ENCODE results near the gene MPC1.
"Not testable (repeated sequence)": the region's sequence is repeated elsewhere in the genome, so short reads cannot be mapped to it uniquely, and the experiment has no call there.

MPC1 gene

GRCh38 chr6:166354143-166354542 is 28.6 kb downstream of the MPC1 start:
- Histone ChIP-seq H3K4me3 (ENCODE audit: low read depth in 1 of 2, low read length in 2 of 2) (no peak overlapping the region), H3K9me3 (ENCODE audit: control insufficient read depth in 1 of 2, low read length in 2 of 2) (peaks cover 0 to 5% of the 10 kb centered on the region in 2 donors), H3K4me1 (ENCODE audit: control insufficient read depth in 1 of 2, insufficient read depth in 2 of 2, low read length in 2 of 2) (no peaks in the 10 kb centered on the region), H3K27me3 (ENCODE audit: low read depth, low read length) (no peaks in the 10 kb centered on the region), H3K27ac (ENCODE audit: low read length) (no peak overlapping the region), H3K36me3 (ENCODE audit: control insufficient read depth in 1 of 2, insufficient read depth in 2 of 2, low read length in 2 of 2) (no peaks in the 10 kb centered on the region)

GRCh38 chr6:166353507-166353906 is 29.2 kb downstream of the MPC1 start:
- no peak overlapping the region for H3K27ac ChIP-seq (ENCODE audit: low read length)
- H3K9me3 ChIP-seq (ENCODE audit: control insufficient read depth in 1 of 2, low read length in 2 of 2): peaks cover 0 to 5% of the 10 kb centered on the region in 2 donors
- H3K27me3 ChIP-seq (ENCODE audit: low read depth, low read length): no peaks in the 10 kb centered on the region
- H3K36me3 ChIP-seq (ENCODE audit: control insufficient read depth in 1 of 2, insufficient read depth in 2 of 2, low read length in 2 of 2): no peaks in the 10 kb centered on the region
- no peak overlapping the region for H3K4me3 ChIP-seq (ENCODE audit: low read depth in 1 of 2, low read length in 2 of 2)
- no peaks in the 10 kb centered on the region for H3K4me1 ChIP-seq (ENCODE audit: control insufficient read depth in 1 of 2, insufficient read depth in 2 of 2, low read length in 2 of 2)

DNA sequence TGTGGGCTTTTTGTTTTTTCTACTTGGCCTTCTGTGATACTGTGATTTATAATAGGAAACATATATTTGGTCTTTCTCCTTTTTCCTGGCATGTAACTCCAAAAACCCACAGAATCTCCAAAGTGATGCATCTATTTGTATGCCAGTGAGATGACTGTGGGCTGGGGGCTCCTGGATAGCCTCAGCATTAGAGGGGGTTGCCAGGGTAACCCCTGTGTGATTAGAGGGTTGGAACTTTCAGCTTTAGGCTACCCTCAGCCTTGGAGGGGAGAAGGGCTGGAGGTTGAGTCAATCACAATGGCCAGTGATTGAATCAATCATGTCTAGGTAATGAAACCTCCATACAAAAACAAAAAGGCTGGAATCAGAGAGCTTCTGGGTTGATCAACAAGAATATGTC is 29.8 kb downstream of the MPC1 start:
- no peaks in the 10 kb centered on the region for H3K27me3 ChIP-seq (ENCODE audit: low read depth, low read length)
- no peak overlapping the region for H3K27ac ChIP-seq (ENCODE audit: low read length)
- H3K36me3 ChIP-seq (ENCODE audit: control insufficient read depth in 1 of 2, insufficient read depth in 2 of 2, low read length in 2 of 2): no peaks in the 10 kb centered on the region
- H3K9me3 ChIP-seq (ENCODE audit: control insufficient read depth in 1 of 2, low read length in 2 of 2): peaks cover 0 to 5% of the 10 kb centered on the region in 2 donors
- no peak overlapping the region for H3K4me3 ChIP-seq (ENCODE audit: low read depth in 1 of 2, low read length in 2 of 2)
- no peaks in the 10 kb centered on the region for H3K4me1 ChIP-seq (ENCODE audit: control insufficient read depth in 1 of 2, insufficient read depth in 2 of 2, low read length in 2 of 2)

GRCh38 chr6:166351715-166352285 is 30.9 kb downstream of the MPC1 start:
- H3K36me3 ChIP-seq (ENCODE audit: control insufficient read depth in 1 of 2, insufficient read depth in 2 of 2, low read length in 2 of 2): no peaks in the 10 kb centered on the region
- no peak overlapping the region for H3K4me3 ChIP-seq (ENCODE audit: low read depth in 1 of 2, low read length in 2 of 2)
- H3K27me3 ChIP-seq (ENCODE audit: low read depth, low read length): no peaks in the 10 kb centered on the region
- H3K27ac ChIP-seq (ENCODE audit: low read length): no peak overlapping the region
- no peaks in the 10 kb centered on the region for H3K4me1 ChIP-seq (ENCODE audit: control insufficient read depth in 1 of 2, insufficient read depth in 2 of 2, low read length in 2 of 2)
- peaks cover 0 to 5% of the 10 kb centered on the region in 2 donors for H3K9me3 ChIP-seq (ENCODE audit: control insufficient read depth in 1 of 2, low read length in 2 of 2)

- no peaks in the 10 kb centered on the region for H3K4me1 ChIP-seq (ENCODE audit: control insufficient read depth in 1 of 2, insufficient read depth in 2 of 2, low read length in 2 of 2)
- H3K9me3 ChIP-seq (ENCODE audit: control insufficient read depth in 1 of 2, low read length in 2 of 2): peaks cover 0 to 5% of the 10 kb centered on the region in 2 donors
- H3K36me3 ChIP-seq (ENCODE audit: control insufficient read depth in 1 of 2, insufficient read depth in 2 of 2, low read length in 2 of 2): no peaks in the 10 kb centered on the region
- H3K27ac ChIP-seq (ENCODE audit: low read length): no peak overlapping the region
- H3K4me3 ChIP-seq (ENCODE audit: low read depth in 1 of 2, low read length in 2 of 2): no peak overlapping the region
- H3K27me3 ChIP-seq (ENCODE audit: low read depth, low read length): no peaks in the 10 kb centered on the region
These were observed 34.3 kb downstream of the MPC1 start for GRCh38 chr6:166348305-166348949.

DNA sequence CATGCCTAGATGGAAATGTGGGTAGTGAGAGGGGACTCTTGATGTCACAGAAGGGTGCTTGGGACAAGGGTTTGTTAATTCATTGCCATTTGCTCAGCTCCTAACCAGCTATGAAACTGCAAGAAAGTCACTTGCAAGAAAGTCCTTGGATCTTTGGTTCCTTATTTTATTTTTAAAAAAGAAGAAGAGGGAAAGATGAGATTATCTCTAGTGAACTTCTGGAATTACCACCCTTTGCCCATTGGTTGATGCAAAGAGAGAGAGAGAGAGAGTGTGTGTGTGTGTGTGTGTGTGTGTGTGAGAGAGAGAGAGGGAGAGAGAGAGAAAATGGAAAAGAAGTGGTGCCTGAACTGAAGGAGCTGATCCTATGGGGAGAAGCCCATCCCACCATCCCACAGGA is 35.8 kb downstream of the MPC1 start:
- Histone ChIP-seq H3K27me3 (ENCODE audit: low read depth, low read length) (no peaks in the 10 kb centered on the region), H3K4me1 (ENCODE audit: control insufficient read depth in 1 of 2, insufficient read depth in 2 of 2, low read length in 2 of 2) (no peaks in the 10 kb centered on the region), H3K4me3 (ENCODE audit: low read depth in 1 of 2, low read length in 2 of 2) (no peak overlapping the region), H3K27ac (ENCODE audit: low read length) (no peak overlapping the region), H3K36me3 (ENCODE audit: control insufficient read depth in 1 of 2, insufficient read depth in 2 of 2, low read length in 2 of 2) (no peaks in the 10 kb centered on the region), H3K9me3 (ENCODE audit: control insufficient read depth in 1 of 2, low read length in 2 of 2) (peaks cover 0 to 5% of the 10 kb centered on the region in 2 donors)

- Histone ChIP-seq H3K4me3 (ENCODE audit: low read depth in 1 of 2, low read length in 2 of 2) (no peak overlapping the region), H3K27ac (ENCODE audit: low read length) (no peak overlapping the region), H3K36me3 (ENCODE audit: control insufficient read depth in 1 of 2, insufficient read depth in 2 of 2, low read length in 2 of 2) (no peaks in the 10 kb centered on the region), H3K4me1 (ENCODE audit: control insufficient read depth in 1 of 2, insufficient read depth in 2 of 2, low read length in 2 of 2) (peaks cover 0 to 4% of the 10 kb centered on the region in 2 donors), H3K27me3 (ENCODE audit: low read depth, low read length) (no peaks in the 10 kb centered on the region), H3K9me3 (ENCODE audit: control insufficient read depth in 1 of 2, low read length in 2 of 2) (peaks cover 0 to 5% of the 10 kb centered on the region in 2 donors)
These were observed 36.3 kb downstream of the MPC1 start for GRCh38 chr6:166346449-166346848.

DNA sequence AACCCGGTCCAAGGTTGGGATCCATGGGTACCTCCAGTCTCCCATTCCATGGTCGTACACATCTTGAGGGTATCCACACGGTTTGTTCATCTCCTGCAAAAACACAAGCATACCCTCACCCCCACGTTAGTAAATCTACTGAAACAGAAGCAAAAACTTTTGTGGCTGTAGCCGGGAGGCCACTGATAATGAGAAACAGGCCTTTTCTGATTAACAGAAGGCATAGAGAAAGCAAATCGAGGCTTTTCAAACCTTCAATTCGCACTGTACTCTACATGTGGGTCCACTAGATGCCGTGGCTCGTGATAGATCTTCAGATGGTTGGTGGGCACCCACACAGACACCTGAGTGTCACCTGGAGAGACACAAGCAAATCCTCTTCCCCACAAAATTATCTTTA is 37.1 kb downstream of the MPC1 start:
- H3K36me3 ChIP-seq (ENCODE audit: control insufficient read depth in 1 of 2, insufficient read depth in 2 of 2, low read length in 2 of 2); H3K4me1 ChIP-seq (ENCODE audit: control insufficient read depth in 1 of 2, insufficient read depth in 2 of 2, low read length in 2 of 2): not testable (repeated sequence)

DNA sequence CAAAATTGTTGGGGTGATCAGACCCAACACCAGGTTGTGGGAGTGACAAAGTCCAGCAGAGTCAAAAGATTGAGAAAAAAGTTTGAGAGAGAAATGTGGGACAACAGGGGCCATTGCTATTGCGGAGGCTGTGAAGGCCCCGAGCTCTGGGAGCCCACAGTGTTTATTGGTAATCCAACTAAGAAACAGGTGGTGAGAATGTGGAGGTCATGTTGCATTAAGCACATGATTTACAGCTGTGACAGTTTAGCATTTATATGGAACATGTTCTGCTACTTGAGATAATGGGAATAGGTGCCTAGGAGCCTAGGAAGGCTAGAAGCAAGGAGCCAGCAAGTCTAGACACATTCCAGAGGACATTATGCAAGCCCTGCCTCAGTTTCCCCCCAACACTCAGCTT is 37.8 kb downstream of the MPC1 start:
- H3K27ac ChIP-seq (ENCODE audit: low read length); H3K27me3 ChIP-seq (ENCODE audit: low read depth, low read length); H3K36me3 ChIP-seq (ENCODE audit: control insufficient read depth in 1 of 2, insufficient read depth in 2 of 2, low read length in 2 of 2); H3K9me3 ChIP-seq (ENCODE audit: control insufficient read depth in 1 of 2, low read length in 2 of 2); H3K4me3 ChIP-seq (ENCODE audit: low read depth in 1 of 2, low read length in 2 of 2): not testable (repeated sequence)
- peaks cover 6 to 17% of the 10 kb centered on the region in 2 donors for H3K4me1 ChIP-seq (ENCODE audit: control insufficient read depth in 1 of 2, insufficient read depth in 2 of 2, low read length in 2 of 2)

More for the DNA sequence above, 37.1 kb downstream of the MPC1 start:
- H3K9me3 ChIP-seq (ENCODE audit: control insufficient read depth in 1 of 2, low read length in 2 of 2); H3K4me3 ChIP-seq (ENCODE audit: low read depth in 1 of 2, low read length in 2 of 2); H3K27ac ChIP-seq (ENCODE audit: low read length); H3K27me3 ChIP-seq (ENCODE audit: low read depth, low read length): not testable (repeated sequence)

- H3K27ac ChIP-seq (ENCODE audit: low read length): no peak overlapping the region
- no peaks in the 10 kb centered on the region for H3K36me3 ChIP-seq (ENCODE audit: control insufficient read depth in 1 of 2, insufficient read depth in 2 of 2, low read length in 2 of 2)
- no peaks in the 10 kb centered on the region for H3K9me3 ChIP-seq (ENCODE audit: control insufficient read depth in 1 of 2, low read length in 2 of 2)
- H3K4me1 ChIP-seq (ENCODE audit: control insufficient read depth in 1 of 2, insufficient read depth in 2 of 2, low read length in 2 of 2): peaks cover 6 to 17% of the 10 kb centered on the region in 2 donors
- H3K27me3 ChIP-seq (ENCODE audit: low read depth, low read length): no peaks in the 10 kb centered on the region
- no peak overlapping the region for H3K4me3 ChIP-seq (ENCODE audit: low read depth in 1 of 2, low read length in 2 of 2)
These were observed 38.5 kb downstream of the MPC1 start for GRCh38 chr6:166344240-166344639.

DNA sequence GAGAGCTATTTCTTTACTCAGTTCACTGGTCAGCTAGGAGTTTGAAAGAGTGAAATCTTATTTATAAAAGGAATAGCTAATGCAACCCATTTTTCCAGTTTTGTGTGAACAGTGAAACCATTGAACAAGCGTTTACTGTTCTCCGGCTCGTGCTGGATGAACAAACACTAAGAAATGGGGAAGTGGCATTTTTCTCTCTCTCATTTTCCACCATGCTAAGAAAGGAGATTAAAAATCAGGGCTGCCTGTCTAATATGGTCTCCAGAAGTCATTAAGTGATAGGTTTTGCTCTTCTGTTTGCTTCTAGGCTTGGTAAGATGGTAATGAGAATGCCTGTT is 39.6 kb downstream of the MPC1 start:
- Histone ChIP-seq H3K27ac (ENCODE audit: low read length) (peak overlapping the region; percentile 91), H3K4me3 (ENCODE audit: low read depth in 1 of 2, low read length in 2 of 2) (peak overlapping the region; percentile 92 to 94), H3K4me1 (ENCODE audit: control insufficient read depth in 1 of 2, insufficient read depth in 2 of 2, low read length in 2 of 2) (peaks cover 6 to 26% of the 10 kb centered on the region in 2 donors), H3K27me3 (ENCODE audit: low read depth, low read length) (no peaks in the 10 kb centered on the region), H3K36me3 (ENCODE audit: control insufficient read depth in 1 of 2, insufficient read depth in 2 of 2, low read length in 2 of 2) (no peaks in the 10 kb centered on the region), H3K9me3 (ENCODE audit: control insufficient read depth in 1 of 2, low read length in 2 of 2) (no peaks in the 10 kb centered on the region)

Data from muscle layer of duodenum (tissue), 2 donors.